ENCODE results near the gene CELA1.

Gene CELA1

GRCh38 chr12:51346581-51346980 is at the start of gene CELA1:
Gene CELA1, minus strand, starts transcription at chr12:51346679. Its CDS starts 41 bp downstream, at chr12:51346638.
- DNase-seq, result no peak

- DNase-seq, result no peak
Measured at GRCh38 chr12:51395283-51396230, 49.1 kb upstream of the CELA1 start.

- peak; percentile 98 for DNase-seq
Measured at GRCh38 chr12:51393676-51394545, 47.4 kb upstream of the CELA1 start.

GRCh38 chr12:51392556-51393237 is 46.2 kb upstream of the CELA1 start:
- DNase-seq, result peak; percentile 64

- DNase-seq, result no peak
Measured at GRCh38 chr12:51391283-51392123, 45.0 kb upstream of the CELA1 start, which contains the start of gene GALNT6. Gene GALNT6, minus strand, starts transcription at chr12:51391406. Its CDS starts 11,625 bp downstream, at chr12:51379781.

GRCh38 chr12:51390891-51391282 is 44.4 kb upstream of the CELA1 start:
- peak; percentile 47 for DNase-seq

GRCh38 chr12:51390457-51390856 is 44.0 kb upstream of the CELA1 start:
- DNase-seq, result no peak

- DNase-seq, result peak; percentile 77
Measured at GRCh38 chr12:51389302-51389999, 43.0 kb upstream of the CELA1 start.

- DNase-seq, result no peak
Measured at GRCh38 chr12:51388846-51389245, 42.4 kb upstream of the CELA1 start.

GRCh38 chr12:51388069-51388799 is 41.8 kb upstream of the CELA1 start:
- DNase-seq, result peak; percentile 66

- no peak for DNase-seq
Measured at GRCh38 chr12:51386351-51386750, 39.9 kb upstream of the CELA1 start.

- DNase-seq, result no peak
Measured at GRCh38 chr12:51383269-51383905, 36.9 kb upstream of the CELA1 start.

GRCh38 chr12:51382173-51382572 is 35.7 kb upstream of the CELA1 start:
- no peak for DNase-seq

GRCh38 chr12:51381226-51382079 is 35.0 kb upstream of the CELA1 start:
- DNase-seq, result peak; percentile 44

GRCh38 chr12:51379571-51379970 is 33.1 kb upstream of the CELA1 start:
- no peak for DNase-seq

- DNase-seq, result no peak
Measured at GRCh38 chr12:51378749-51379148, 32.3 kb upstream of the CELA1 start.

- DNase-seq, result peak; percentile 35
Measured at GRCh38 chr12:51377099-51377984, 30.9 kb upstream of the CELA1 start.

GRCh38 chr12:51374856-51375255 is 28.4 kb upstream of the CELA1 start:
- DNase-seq, result no peak

Measured in fibroblast of skin of right quadriceps (primary cell).